Panc1 (cell line): ENCODE results near the gene CLCN6. TPM values are rescaled to one million over a fixed set of nuclear protein-coding genes. Genes with fewer than 3 reads are reported as not detected.

Experiments used
- ATAC-seq: fragments of 200-7000 bp; cut with Tn5 transposase; 2 replicates; pipeline ENCODE4 v1.9.1; 2020; ENCODE audit warnings: mild to moderate bottlenecking, moderate library complexity
- BruUV-seq: library from RNA; stranded (reverse); fragments of 400-500 nt; replicated peaks from 2 replicates; lab custom pipeline; 2021; lab: Mats Ljungman, UMichigan
- CTCF ChIA-PET: fragments of 300-600 bp; sonication (Branson Sonifier 250); formaldehyde crosslinking; loops from one replicate; lab custom pipeline; 2022; ENCODE audit warnings: antibody characterized with exemption; lab: Charles Lee
- POLR2A ChIA-PET: fragments of 300-600 bp; sonication (Branson Sonifier 250); formaldehyde crosslinking; loops from one replicate; lab custom pipeline; 2022; ENCODE audit warnings: antibody characterized with exemption; lab: Charles Lee
- DNase-seq: peaks from one replicate; pipeline ENCODE4 v3.0.0-alpha.2; 2010; ENCODE audit warnings: low read depth, low spot score
- H3K27ac ChIP-seq: 2 replicates; pipeline ENCODE4 v1.5.1; 2011; ENCODE audit warnings: mild to moderate bottlenecking, low read length, inconsistent platforms
- H3K27me3 ChIP-seq: fragments of 200-500 bp; sonication (Bioruptor generic); 2 replicates; pipeline ENCODE4 v1.6.0; 2014; ENCODE audit warnings: low read length, inconsistent platforms; ENCODE audit not compliant: control insufficient read depth, insufficient read depth
- H3K36me3 ChIP-seq: fragments of 200-500 bp; sonication (Bioruptor generic); 2 replicates; pipeline ENCODE4 v1.5.1; 2014; ENCODE audit warnings: inconsistent platforms, mild to moderate bottlenecking, low read length, moderate library complexity; ENCODE audit not compliant: control insufficient read depth, insufficient read depth
- H3K4me1 ChIP-seq: 2 replicates; pipeline ENCODE4 v1.5.1; 2011; ENCODE audit warnings: inconsistent platforms, mild to moderate bottlenecking, low read length, moderate library complexity; ENCODE audit not compliant: control insufficient read depth, insufficient read depth
- H3K4me3 ChIP-seq, 2 experiments: 2 replicates each; pipeline ENCODE4 v1.5.1; 2011 to 2012; ENCODE audit warnings: low read depth in 2 of 2, low read length in 2 of 2, mild to moderate bottlenecking in 2 of 2, inconsistent platforms in 1 of 2, moderate library complexity in 1 of 2
- H3K9me3 ChIP-seq: fragments of 200-500 bp; sonication (Bioruptor generic); 2 replicates; pipeline ENCODE4 v1.5.1; 2014; ENCODE audit warnings: low read depth, mild to moderate bottlenecking, inconsistent platforms, low read length, moderate library complexity; ENCODE audit not compliant: control insufficient read depth, insufficient read depth
- CTCF ChIP-seq: fragments of 450-650 bp; IDR thresholded peaks from 2 replicates; pipeline ENCODE4 v1.5.1; 2017; ENCODE audit warnings: mild to moderate bottlenecking
- POLR2AphosphoS5 ChIP-seq: IDR thresholded peaks from 2 replicates; pipeline ENCODE4 v1.6.1; 2012; ENCODE audit warnings: mild to moderate bottlenecking, low read depth, low read length, moderate library complexity
- REST ChIP-seq, 2 experiments: IDR thresholded peaks; 2 replicates each; pipeline ENCODE4 v1.6.1; 2011 to 2012; ENCODE audit warnings: low read depth in 2 of 2, control low read depth in 1 of 2, low read length in 1 of 2, mild to moderate bottlenecking in 1 of 2, moderate library complexity in 1 of 2; ENCODE audit not compliant: insufficient read depth in 1 of 2
- SIN3A ChIP-seq: IDR thresholded peaks from 2 replicates; pipeline ENCODE4 v1.6.1; 2012; ENCODE audit warnings: low read depth, mild to moderate bottlenecking, low read length, moderate library complexity, borderline replicate concordance; ENCODE audit not compliant: insufficient read depth
- TCF7L2 ChIP-seq: IDR thresholded peaks from 2 replicates; pipeline ENCODE4 v1.6.1; 2011; ENCODE audit warnings: mild to moderate bottlenecking, low read depth, low read length, inconsistent platforms
- in situ Hi-C: cut with HindIII; loops from 2 replicates; pipeline ENCODE4 v1.10.0; 2016; ENCODE audit warnings: low sequenced_read_pairs, low pct_unique_long_range_greater_than_20kb
- intact Hi-C: fragments of 100-400 bp; cut with micrococcal nuclease; formaldehyde crosslinking; loops from one replicate; pipeline ENCODE4 v1.10.0; 2022; ENCODE audit not compliant: unreplicated experiment
- total RNA-seq: library from RNA; stranded (reverse); gene quantifications from one replicate; pipeline ENCODE4 v1.2.1, GENCODE V29; 2021; ENCODE audit not compliant: unreplicated experiment

Gene CLCN6
- total RNA-seq, 1 experiment from 2014 or later: 23.6 TPM

- TF ChIP-seq POLR2AphosphoS5 (no peak), TCF7L2 (no peak), REST (IDR thresholded peaks at IDR 0.05; ENCODE audit: insufficient read depth in 1 of 2, low read depth in 2 of 2, low read length in 1 of 2) (no peak), CTCF (no peak), SIN3A (no peak)
- DNase-seq: no peak
- Histone ChIP-seq H3K4me1 (no peaks in the 10 kb centered on the region; the same call in 1 of the 2 replicates), H3K9me3 (no peaks in the 10 kb centered on the region), H3K36me3 (no peaks in the 10 kb centered on the region), H3K27me3 (no peaks in the 10 kb centered on the region), H3K4me3 (no peak overlapping the region), H3K27ac (no peak overlapping the region)
- ATAC-seq: no peak
- ChIA-PET POLR2A (no interaction called here), CTCF (no interaction called here)
- BruUV-seq: no TSS peak
- in situ Hi-C loops (no loop called here), intact Hi-C loops (no loop called here)
Observed at GRCh38 chr1:11779715-11780379, 26.1 kb upstream of the CLCN6 start.

GRCh38 chr1:11780380-11781147 lies 25.4 kb upstream of the CLCN6 start:
- H3K27ac ChIP-seq: no peak overlapping the region
- POLR2A ChIA-PET: no interaction called here
- H3K9me3 ChIP-seq: no peaks in the 10 kb centered on the region
- no peak for DNase-seq
- TF ChIP-seq TCF7L2 (no peak), REST (IDR thresholded peaks at IDR 0.05; ENCODE audit: insufficient read depth in 1 of 2, low read depth in 2 of 2, low read length in 1 of 2) (no peak), POLR2AphosphoS5 (no peak), SIN3A (no peak), CTCF (no peak)
- intact Hi-C loops (no loop called here), in situ Hi-C loops (no loop called here)
- no peak overlapping the region for H3K4me3 ChIP-seq
- no TSS peak for BruUV-seq
- H3K4me1 ChIP-seq: no peaks in the 10 kb centered on the region; the same call in 1 of the 2 replicates
- CTCF ChIA-PET: no interaction called here
- no peaks in the 10 kb centered on the region for H3K27me3 ChIP-seq
- ATAC-seq: no peak
- H3K36me3 ChIP-seq: no peaks in the 10 kb centered on the region
